Upper lobe of left lung (tissue), 4 donors: ENCODE results near the gene FHOD3.

Experiments
- CTCF ChIP-seq, 6 experiments: fragments of 450-650 bp in 4 of 6; fragments of 200-600 bp in 2 of 6; sonication (generic) in 2 of 6; IDR thresholded peaks; one replicate each; pipeline ENCODE4 v1.5.1; 2016 to 2019; ENCODE audit warnings: antibody characterized with exemption in 6 of 6
- EP300 ChIP-seq, 4 donors: sonication (generic); formaldehyde crosslinking; IDR thresholded peaks; one replicate each; pipeline ENCODE4 v1.5.1; 2017; ENCODE audit warnings: antibody characterized with exemption in 4 of 4, control low read depth in 2 of 4
- POLR2A ChIP-seq, 4 donors: fragments of 450-650 bp; IDR thresholded peaks; one replicate each; pipeline ENCODE4 v1.5.1; 2016 to 2017; ENCODE audit warnings: antibody characterized with exemption in 4 of 4, mild to moderate bottlenecking in 2 of 4
- POLR2AphosphoS5 ChIP-seq, 2 donors: sonication (generic); formaldehyde crosslinking; IDR thresholded peaks; one replicate each; pipeline ENCODE4 v1.5.1; 2017; ENCODE audit warnings: antibody characterized with exemption in 2 of 2

- no peak for TF ChIP-seq POLR2A (IDR thresholded peaks at IDR 0.05)
- TF ChIP-seq POLR2AphosphoS5 (IDR thresholded peaks at IDR 0.05): no peak
- TF ChIP-seq CTCF (IDR thresholded peaks at IDR 0.05): no peak
- TF ChIP-seq EP300 (IDR thresholded peaks at IDR 0.05): no peak
Measured at GRCh38 chr18:36658611-36659010, 361.1 kb downstream of the FHOD3 start.
